Middle frontal gyrus (tissue), 1 donor: Measurements from ENCODE around the gene SLC45A1.

ENCODE experiments used
- DNase-seq: peaks from one replicate; pipeline ENCODE4 v3.0.0-alpha.2; 2015; ENCODE audit warnings: low spot score; ENCODE audit errors: extremely low spot score

Gene SLC45A1

GRCh38 chr1:8384577-8384976 is 66.7 kb downstream of the SLC45A1 start:
- DNase-seq: no peak

DNA sequence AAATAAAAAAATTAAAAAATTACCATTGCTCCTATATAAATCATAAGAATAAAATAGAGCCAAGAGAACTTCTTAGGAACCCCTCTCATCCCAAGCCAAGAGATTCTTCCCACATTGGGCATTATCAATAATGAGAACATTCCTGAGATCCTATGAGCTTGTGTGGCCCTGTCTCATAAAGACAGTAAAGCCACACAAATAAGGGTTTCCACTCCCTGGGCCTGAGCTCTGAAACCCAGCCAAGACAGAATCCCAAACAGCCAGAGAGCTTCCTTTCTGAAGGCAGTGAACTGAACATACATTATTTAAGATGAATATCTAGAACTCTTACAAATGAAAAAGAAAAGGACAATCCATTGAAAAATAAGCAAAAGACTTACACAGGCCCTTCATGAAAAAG is 68.3 kb downstream of the SLC45A1 start:
- no peak for DNase-seq

DNA sequence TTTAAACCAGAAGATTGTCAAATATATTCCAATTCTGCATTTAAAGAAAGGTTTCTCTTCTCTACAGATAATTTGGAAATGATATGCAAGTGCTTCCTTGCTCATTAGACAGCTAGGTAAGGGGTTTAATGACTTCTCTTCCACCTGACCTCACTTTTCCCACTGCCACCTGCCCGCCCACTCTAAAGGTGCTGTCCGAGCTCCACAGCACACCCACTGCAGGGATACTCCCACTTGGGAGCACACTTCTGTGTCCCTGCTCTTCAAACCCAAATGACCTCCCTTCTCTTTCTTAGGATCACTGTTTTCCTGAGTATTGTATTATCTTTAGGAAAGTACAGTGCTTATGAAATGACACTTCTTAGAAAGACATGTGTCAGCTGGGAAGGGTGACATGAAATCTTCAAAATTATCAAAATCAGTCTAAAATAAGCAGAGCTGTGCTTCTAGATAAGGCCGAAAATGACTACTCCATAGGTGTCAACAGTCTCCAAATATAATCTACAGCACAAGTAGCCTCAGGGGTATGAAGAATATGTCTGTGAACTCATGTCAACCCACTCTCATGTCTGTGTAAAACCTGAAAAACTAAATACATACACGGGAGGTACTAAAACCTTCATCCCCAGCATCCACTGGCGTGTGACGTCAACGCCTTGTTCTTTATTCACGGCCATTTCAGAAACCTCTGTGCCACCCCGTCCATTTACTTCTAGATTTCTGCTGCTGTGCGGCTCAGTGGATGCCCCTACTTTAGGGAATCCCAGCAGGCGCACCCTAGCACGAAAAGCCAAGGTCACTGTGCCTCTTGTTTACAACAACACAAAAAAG is 71.0 kb downstream of the SLC45A1 start:
- no peak for DNase-seq

DNA sequence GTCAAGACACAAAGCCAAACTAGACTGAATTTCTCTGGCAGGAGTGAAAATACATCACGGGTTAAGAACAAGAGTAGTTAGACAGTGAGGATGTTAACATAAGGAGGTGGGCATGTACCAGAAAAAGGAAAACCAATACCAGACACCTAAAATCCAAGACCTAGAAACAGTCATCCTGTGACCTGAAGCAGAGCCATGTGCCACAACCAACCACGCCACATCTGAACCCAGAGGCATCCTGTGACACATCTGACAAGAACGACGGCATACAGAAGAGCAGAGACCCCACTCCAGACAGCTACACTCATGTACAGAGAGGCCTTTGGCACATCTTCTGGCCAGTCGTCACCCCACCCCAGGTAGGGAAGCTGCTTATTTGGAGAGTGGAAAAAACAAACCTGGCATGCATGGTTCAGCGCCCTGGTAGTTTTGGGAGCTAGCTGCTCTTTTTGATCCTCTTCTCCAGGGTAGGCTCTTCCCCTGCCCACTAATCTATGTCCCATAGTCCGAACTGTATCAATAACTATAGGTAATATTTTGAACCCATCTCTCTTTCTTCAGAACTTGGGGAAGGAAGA is 72.1 kb downstream of the SLC45A1 start:
- no peak for DNase-seq

- no peak for DNase-seq
Observed at GRCh38 chr1:8390707-8391106, 72.8 kb downstream of the SLC45A1 start.

DNA sequence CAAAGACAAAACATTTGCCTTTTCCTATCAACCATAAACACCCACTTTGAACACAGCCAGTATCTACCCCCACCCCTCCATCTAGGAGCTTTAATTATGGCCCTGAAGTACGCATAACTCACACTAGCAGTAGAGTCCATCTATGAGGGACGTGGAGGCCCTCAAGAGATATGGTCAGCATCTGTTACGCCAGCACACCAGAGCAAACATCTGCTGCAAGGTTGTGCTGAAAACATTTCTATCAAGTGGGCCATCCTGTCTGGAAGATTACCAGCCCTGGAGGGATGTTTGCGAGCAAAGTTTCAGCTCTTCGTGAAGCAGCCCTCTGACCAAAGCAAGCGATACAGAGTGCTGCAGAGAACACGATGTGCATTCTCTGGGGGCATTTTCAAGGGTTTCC is 74.6 kb downstream of the SLC45A1 start:
- no peak for DNase-seq
